GM21529 (cell line): Measurements from ENCODE around the gene RBP4.

Experiments
- ATAC-seq: cut with Tn5 transposase; IDR thresholded peaks from one replicate; pipeline ENCODE4 v1.9.1; 2021; ENCODE audit not compliant: unreplicated experiment

Gene RBP4

DNA sequence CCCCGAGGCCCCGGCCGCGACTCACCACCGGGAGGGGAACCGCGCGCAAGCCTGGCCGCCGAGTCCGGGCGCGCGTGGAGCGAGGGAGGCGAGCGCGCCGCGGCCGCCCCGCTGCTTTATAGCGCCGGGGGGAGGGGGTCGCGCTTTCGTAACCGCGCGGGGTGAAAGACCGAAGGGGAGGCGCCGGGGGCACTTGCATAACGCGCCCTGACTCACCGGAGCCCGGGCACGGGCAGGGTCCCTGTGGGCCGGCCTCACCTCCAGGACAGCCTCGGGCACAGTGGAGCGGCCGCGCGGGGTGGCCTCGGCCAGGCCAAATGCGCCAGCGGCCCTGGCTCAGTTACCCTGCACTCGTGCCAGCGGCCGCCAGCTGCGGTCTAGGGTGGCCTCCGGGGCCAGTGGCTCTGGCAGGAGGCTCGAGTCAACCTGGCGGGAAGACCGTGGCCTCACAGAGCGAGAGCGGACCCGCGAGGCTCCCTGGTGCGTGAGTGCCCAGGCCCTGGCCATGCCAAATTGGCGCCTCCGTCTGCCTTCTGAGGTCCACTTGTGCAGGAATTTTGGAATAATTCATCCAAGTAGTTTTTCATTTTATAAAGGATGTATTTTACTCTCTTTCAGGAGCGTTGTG, at the start of gene RBP4:
TSS of gene RBP4 (minus strand) at position 90 of the 628 bp plus-strand sequence. CDS start 207 bp downstream, outside the sequence.
- no peak for ATAC-seq

- ATAC-seq, result no peak
Measured at GRCh38 chr10:93639791-93640190, 38.8 kb upstream of the RBP4 start.

- no peak for ATAC-seq
Measured at GRCh38 chr10:93630625-93631557, 29.9 kb upstream of the RBP4 start.

- ATAC-seq, result no peak
Measured at GRCh38 chr10:93629647-93630305, 28.7 kb upstream of the RBP4 start.

GRCh38 chr10:93628858-93629257, 27.8 kb upstream of the RBP4 start:
- ATAC-seq, result no peak

- peak; percentile 58 for ATAC-seq
Measured at GRCh38 chr10:93622942-93623341, 21.9 kb upstream of the RBP4 start.

DNA sequence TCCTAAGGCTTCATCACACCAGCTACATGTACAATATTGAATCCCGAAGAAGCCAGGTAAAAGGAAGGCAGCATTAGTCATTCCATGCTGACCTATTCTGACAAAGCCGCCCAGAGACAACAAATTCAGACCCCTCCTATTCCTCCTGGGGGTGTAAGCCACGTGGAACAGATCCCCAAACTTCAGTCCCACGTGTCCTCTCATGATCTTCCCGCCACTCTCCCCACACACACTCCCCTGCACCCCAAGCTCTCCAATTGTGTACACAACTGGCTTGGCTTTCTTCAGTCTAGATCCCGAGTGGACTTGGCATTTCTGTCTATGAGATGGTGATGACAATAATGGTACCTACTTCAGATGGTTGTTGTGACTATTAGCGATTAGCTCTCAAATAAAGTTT, 19.9 kb upstream of the RBP4 start:
- ATAC-seq, result no peak

- ATAC-seq, result no peak
Measured at GRCh38 chr10:93615576-93616235, 14.7 kb upstream of the RBP4 start.

DNA sequence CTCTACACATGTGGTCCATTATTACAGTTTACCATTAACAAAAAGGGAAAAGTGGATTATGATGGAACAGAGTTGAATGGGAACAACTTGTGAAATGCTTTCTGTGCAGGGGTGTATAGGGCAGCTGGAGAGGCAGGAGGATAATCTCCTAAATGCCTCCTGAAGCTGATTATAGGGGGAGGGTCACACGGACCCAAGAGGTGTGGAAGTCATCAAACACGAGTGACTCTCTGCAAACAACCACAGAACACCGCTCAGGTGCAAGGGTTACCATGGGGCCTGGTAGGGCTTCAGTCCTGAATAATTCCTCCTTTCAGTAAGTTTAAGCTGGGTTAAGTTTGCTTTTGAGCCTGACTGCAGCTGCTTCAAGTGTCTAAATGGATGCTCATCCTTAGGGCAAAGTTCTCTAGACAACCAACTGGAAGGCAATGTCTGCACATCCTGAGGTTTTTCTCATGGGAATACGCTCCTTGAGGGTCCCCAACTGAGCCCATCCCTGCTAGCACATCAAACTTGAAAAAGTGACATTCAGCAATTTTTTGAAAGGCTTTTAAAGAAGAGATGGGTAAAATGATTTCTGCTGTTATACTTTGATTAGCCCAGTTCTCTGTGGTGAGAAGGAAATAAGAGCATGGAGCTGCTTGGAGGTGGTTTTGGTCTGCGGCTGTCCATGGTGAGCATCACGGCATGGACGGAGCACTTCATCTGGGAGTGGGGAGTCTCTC, 13.2 kb upstream of the RBP4 start:
- no peak for ATAC-seq

GRCh38 chr10:93613126-93613525, 12.1 kb upstream of the RBP4 start:
- no peak for ATAC-seq

GRCh38 chr10:93612311-93612710, 11.3 kb upstream of the RBP4 start, which contains the start of gene PDE6C:
TSS of gene PDE6C (plus strand) at chr10:93612537. CDS start at chr10:93612726, 189 bp downstream.
- ATAC-seq, result no peak

GRCh38 chr10:93608421-93608820, 7.4 kb upstream of the RBP4 start:
- no peak for ATAC-seq

DNA sequence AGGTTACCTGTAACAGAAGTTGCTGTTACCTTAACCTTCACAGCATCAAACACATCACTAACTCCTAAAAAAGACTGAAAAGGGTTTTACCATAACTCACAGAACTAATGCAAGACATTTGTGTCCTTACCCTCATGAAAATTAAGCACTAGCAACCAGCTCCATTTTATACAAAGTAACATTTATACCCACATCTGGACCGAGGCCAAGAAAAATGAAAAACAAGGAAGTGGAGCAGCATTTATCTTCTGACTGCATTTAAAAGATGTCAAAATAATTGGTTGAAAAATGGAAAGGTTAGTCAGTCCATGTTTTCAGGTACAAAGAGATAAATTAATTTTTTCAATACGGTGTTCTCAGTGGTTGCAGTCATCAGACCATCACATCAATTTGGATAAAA, 3.1 kb upstream of the RBP4 start:
- no peak for ATAC-seq

GRCh38 chr10:93603023-93603422, 2.0 kb upstream of the RBP4 start:
- no peak for ATAC-seq

- ATAC-seq, result no peak
Measured at GRCh38 chr10:93601774-93602162, 733 bp upstream of the RBP4 start.

GRCh38 chr10:93600446-93601145, 439 bp downstream of the RBP4 start:
- no peak for ATAC-seq

DNA sequence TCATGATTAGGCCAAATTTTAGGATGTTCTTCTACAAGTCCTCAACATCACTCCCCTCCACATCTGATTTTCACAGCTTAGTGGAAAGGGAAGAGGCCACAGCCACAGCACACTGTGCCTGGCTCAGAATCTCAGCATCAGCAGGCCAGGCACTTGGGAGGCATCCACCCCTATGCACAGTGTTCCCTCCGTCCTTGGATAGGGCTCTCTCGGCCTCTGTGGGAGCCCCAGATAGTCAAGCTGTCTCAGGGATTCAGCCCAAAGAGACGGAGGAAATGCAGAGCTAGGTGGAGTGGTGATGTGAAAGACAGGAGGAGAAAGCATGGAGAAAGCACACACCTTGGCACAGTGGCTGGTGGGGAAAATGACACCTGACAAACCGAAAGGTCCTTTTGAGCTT, 1.3 kb downstream of the RBP4 start:
- ATAC-seq, result no peak

DNA sequence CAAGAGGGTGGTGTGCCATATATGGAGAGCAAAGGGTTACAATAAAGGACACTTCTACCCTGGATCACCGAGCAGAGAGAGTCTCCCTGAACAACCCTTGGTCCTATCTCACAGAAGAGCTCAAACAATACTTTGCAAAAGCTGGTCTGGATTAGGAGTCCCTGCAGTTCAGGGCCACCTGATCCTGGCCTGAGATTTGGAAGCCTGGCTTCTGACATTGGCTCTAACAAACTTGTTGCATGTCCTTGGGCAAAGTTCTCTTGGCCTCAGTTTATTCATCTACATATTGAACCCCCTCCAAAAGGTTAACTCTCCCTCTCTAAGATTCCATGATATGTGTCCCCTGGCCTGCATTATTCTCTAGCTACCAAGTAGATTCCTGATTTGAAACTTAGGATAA, 1.7 kb downstream of the RBP4 start:
- no peak for ATAC-seq

DNA sequence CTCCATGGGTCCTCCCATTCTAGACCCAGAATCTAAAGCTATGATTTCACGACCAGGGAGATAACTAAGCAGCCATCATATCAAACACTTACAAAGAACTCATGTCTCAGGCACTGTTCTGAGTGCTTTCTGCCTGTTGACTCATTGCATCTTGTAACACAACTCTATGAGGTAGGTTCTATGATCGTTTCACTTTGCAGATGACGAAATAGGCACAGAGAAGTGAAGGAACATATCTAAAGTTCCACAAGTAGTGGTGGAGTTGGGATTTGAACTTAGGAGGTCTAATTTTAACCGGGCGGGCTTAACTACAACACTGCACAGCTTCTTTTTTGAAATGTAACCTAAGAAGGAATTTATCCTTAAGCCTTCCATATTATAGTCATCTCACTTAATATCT, 2.9 kb downstream of the RBP4 start:
- no peak for ATAC-seq

- no peak for ATAC-seq
Measured at GRCh38 chr10:93597075-93597599, 3.9 kb downstream of the RBP4 start.
